Esophagus muscularis mucosa (tissue), 4 donors: ENCODE results near the gene SDK2.

ENCODE experiments used
- CTCF ChIP-seq, 3 experiments: fragments of 200-600 bp in 2 of 3; fragments of 450-650 bp in 1 of 3; sonication (generic) in 2 of 3; IDR thresholded peaks; one replicate each; pipeline ENCODE4 v1.5.1; 2017 to 2019; ENCODE audit warnings: antibody characterized with exemption in 3 of 3, mild to moderate bottlenecking in 2 of 3, moderate library complexity in 1 of 3
- EP300 ChIP-seq: sonication (generic); formaldehyde crosslinking; IDR thresholded peaks from one replicate; pipeline ENCODE4 v1.6.1; 2017; ENCODE audit warnings: antibody characterized with exemption
- POLR2A ChIP-seq: fragments of 450-650 bp; IDR thresholded peaks from one replicate; pipeline ENCODE4 v1.6.1; 2017; ENCODE audit warnings: antibody characterized with exemption, moderate library complexity, mild to moderate bottlenecking, low read depth

- TF ChIP-seq POLR2A (no peak), CTCF (IDR thresholded peaks at IDR 0.05) (no peak), EP300 (no peak)
Measured at GRCh38 chr17:73305845-73306836, 338.1 kb downstream of the SDK2 start.
